Right lung (tissue), 5 donors: ENCODE data around the gene SRRM1. TPM values are rescaled to one million over a fixed set of nuclear protein-coding genes. Genes with fewer than 3 reads are reported as not detected.
"Not testable (repeated sequence)": the region's sequence is repeated elsewhere in the genome, so short reads cannot be mapped to it uniquely, and the experiment has no call there.

Experiments used
- DNase-seq, 2 donors: peaks; one replicate each; pipeline ENCODE4 v3.0.0-alpha.2; 2013
- polyA plus RNA-seq, 5 donors: library from polyadenylated mRNA; unstranded; fragments of 120-200 nt; gene quantifications; one replicate each; pipeline versions ENCODE4 v1.2.1 to v1.2.3, GENCODE V29; 2013; ENCODE audit warnings: inconsistent platforms in 1 of 5, low replicate concordance in 1 of 5; ENCODE audit not compliant: insufficient read length in 5 of 5, insufficient read depth in 1 of 5

SRRM1 gene
- polyA plus RNA-seq, 5 donors, result 140 to 205 (median 183) TPM

GRCh38 chr1:24714859-24715520 lies 71.9 kb downstream of the SRRM1 start:
- DNase-seq, result no peak

GRCh38 chr1:24715658-24716057 lies 72.6 kb downstream of the SRRM1 start:
- no peak for DNase-seq

- DNase-seq, result no peak
Measured at GRCh38 chr1:24717887-24718650, 75.0 kb downstream of the SRRM1 start.

GRCh38 chr1:24720152-24720551 lies 77.0 kb downstream of the SRRM1 start:
- DNase-seq, result no peak

- DNase-seq, result no peak
Measured at GRCh38 chr1:24721533-24721932, 78.4 kb downstream of the SRRM1 start.

GRCh38 chr1:24722073-24723035 lies 79.3 kb downstream of the SRRM1 start:
- not testable (repeated sequence) for DNase-seq

Other genes starting within 250 kb of the SRRM1 start
- 10 to 100 TPM in 1 of 5 donors, 1 to 10 TPM in 4; 7.4 to 11.0 (median 8.9) TPM for gene STPG1, start 229.5 kb upstream of the SRRM1 start, polyA plus RNA-seq
- gene NIPAL3, start 227.5 kb upstream of the SRRM1 start, polyA plus RNA-seq, result 10 to 100 TPM; 11.8 to 14.3 (median 13.0) TPM
- gene RCAN3, start 140.5 kb upstream of the SRRM1 start, polyA plus RNA-seq, result 10 to 100 TPM in 1 of 5 donors, 1 to 10 TPM in 4; 7.6 to 10.5 (median 8.5) TPM
- gene NCMAP, start 87.2 kb upstream of the SRRM1 start, polyA plus RNA-seq, result 1 to 10 TPM; 3.2 to 5.5 (median 4.5) TPM
- gene CLIC4, start 102.1 kb downstream of the SRRM1 start, polyA plus RNA-seq, result 100 to 1,000 TPM; 196 to 288 (median 236) TPM